GM13976 (cell line): ENCODE results near the gene PLCB2.

Experiments
- DNase-seq: peaks from one replicate; pipeline ENCODE4 v3.0.0; 2012; ENCODE audit warnings: low spot score
- in situ Hi-C: fragments of 300-500 bp; cut with MboI; formaldehyde crosslinking; loops from one replicate; pipeline ENCODE4 v1.12.0; 2022; ENCODE audit warnings: low sequenced_read_pairs, mixed read lengths, inconsistent platforms; ENCODE audit not compliant: unreplicated experiment
- TF ChIP-seq, protein P1 (sequence below): IDR thresholded peaks from 2 replicates; pipeline ENCODE4 v1.5.1; 2012; ENCODE audit warnings: borderline replicate concordance, mild to moderate bottlenecking; ENCODE audit not compliant: insufficient read depth; ENCODE audit errors: extremely low read depth, missing control alignments, control extremely low read depth

The PLCB2 gene

DNA sequence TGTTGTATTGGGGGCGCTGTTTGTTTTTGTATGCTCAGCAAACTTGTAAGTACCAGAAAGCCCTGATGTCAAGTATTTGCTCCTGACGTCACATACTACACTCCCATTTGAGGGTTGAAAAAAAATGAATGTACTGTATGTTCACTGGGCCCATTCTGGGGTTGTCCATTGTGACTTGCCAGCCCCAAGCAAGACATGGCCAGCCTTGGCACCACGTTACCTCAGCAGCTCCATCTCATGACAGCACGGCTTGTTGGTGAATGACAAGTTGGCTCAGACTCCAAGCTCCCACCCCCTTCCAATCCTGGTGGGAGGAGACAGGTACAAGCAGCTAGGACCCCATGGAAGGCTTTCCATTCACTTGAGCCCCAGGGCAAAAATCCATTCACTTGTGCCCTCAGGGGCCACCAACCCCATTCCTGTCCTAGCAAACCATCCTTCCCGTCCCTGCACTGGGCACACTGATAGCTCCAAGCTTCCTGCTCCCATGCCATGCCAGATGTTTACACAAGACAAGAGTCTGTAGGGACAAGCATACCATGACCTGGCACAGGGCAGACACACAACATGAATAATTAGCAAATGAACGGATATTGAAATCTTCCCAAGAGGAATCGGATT lies 44.7 kb upstream of the PLCB2 start:
- in situ Hi-C loops, result no loop called here
- no peak for DNase-seq
- TF ChIP-seq, protein P1, sequence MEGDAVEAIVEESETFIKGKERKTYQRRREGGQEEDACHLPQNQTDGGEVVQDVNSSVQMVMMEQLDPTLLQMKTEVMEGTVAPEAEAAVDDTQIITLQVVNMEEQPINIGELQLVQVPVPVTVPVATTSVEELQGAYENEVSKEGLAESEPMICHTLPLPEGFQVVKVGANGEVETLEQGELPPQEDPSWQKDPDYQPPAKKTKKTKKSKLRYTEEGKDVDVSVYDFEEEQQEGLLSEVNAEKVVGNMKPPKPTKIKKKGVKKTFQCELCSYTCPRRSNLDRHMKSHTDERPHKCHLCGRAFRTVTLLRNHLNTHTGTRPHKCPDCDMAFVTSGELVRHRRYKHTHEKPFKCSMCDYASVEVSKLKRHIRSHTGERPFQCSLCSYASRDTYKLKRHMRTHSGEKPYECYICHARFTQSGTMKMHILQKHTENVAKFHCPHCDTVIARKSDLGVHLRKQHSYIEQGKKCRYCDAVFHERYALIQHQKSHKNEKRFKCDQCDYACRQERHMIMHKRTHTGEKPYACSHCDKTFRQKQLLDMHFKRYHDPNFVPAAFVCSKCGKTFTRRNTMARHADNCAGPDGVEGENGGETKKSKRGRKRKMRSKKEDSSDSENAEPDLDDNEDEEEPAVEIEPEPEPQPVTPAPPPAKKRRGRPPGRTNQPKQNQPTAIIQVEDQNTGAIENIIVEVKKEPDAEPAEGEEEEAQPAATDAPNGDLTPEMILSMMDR, result no peak

- in situ Hi-C loops, result loop anchor here (5.0 kb wide), 1 partner anchor 73 kb away; no protein-coding TSS in a partner anchor
- TF ChIP-seq, protein P1, result no peak
- DNase-seq, result no peak
These were observed 41.4 kb upstream of the PLCB2 start for GRCh38 chr15:40349163-40349562.

DNA sequence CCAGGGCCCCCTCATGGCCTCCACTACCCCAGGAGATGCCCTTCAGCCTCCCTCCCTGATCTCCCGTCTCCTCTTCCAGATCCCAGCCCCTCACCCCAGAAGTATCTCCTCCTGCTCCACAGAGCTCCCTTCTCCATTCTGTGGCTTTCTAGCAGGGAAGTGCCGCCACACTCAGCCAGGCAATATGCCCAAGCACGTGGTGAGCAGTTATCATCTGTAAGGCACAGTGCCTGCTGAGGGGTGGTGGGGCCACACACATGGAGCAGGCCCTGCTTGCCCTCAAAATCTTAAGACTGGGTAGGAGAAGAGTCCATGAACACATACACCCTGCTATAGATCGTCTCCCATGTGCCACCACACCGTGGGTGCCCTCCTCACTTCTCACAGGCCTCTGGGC lies 40.7 kb upstream of the PLCB2 start:
- in situ Hi-C loops, result loop anchor here (5.0 kb wide), 1 partner anchor 74 kb away; no protein-coding TSS in a partner anchor
- TF ChIP-seq, protein P1, result no peak
- DNase-seq, result no peak

- TF ChIP-seq, protein P1, result no peak
- DNase-seq, result no peak
- in situ Hi-C loops, result loop anchor here (5.0 kb wide), 1 partner anchor 74 kb away; no protein-coding TSS in a partner anchor
These were observed 40.1 kb upstream of the PLCB2 start for GRCh38 chr15:40347559-40348473.

- in situ Hi-C loops, result loop anchor here (5.0 kb wide), 1 partner anchor 75 kb away; no protein-coding TSS in a partner anchor
- DNase-seq, result no peak
- TF ChIP-seq, protein P1, result no peak
These were observed 39.1 kb upstream of the PLCB2 start for GRCh38 chr15:40346579-40347558.
